Caki2 (cell line): Measurements from ENCODE around the gene EPHB1. TPM values are rescaled to one million over a fixed set of nuclear protein-coding genes. Genes with fewer than 3 reads are reported as not detected.
A peak's percentile ranks its signal among the peaks of the same experiment; 100 is the strongest.

Source experiments
- DNase-seq: peaks from one replicate; pipeline ENCODE4 v3.0.0-alpha.2; 2015; ENCODE audit warnings: low read depth
- in situ Hi-C: cut with HindIII; loops from 2 replicates; pipeline ENCODE4 v1.10.0; 2016; ENCODE audit warnings: low sequenced_read_pairs, low pct_unique_long_range_greater_than_20kb, mixed read lengths
- total RNA-seq: library from RNA; depleted of rRNA; stranded (reverse); fragments of >200 nt; shearing (Covaris generic); gene quantifications from 2 replicates; pipeline ENCODE4 v1.2.3, GENCODE V29; 2014; ENCODE audit warnings: low replicate concordance

EPHB1 gene
- total RNA-seq, 1 experiment from 2014 or later, result 4.1 TPM

GRCh38 chr3:135138776-135139175 lies 343.7 kb downstream of the EPHB1 start:
- in situ Hi-C loops, result no loop called here

DNA sequence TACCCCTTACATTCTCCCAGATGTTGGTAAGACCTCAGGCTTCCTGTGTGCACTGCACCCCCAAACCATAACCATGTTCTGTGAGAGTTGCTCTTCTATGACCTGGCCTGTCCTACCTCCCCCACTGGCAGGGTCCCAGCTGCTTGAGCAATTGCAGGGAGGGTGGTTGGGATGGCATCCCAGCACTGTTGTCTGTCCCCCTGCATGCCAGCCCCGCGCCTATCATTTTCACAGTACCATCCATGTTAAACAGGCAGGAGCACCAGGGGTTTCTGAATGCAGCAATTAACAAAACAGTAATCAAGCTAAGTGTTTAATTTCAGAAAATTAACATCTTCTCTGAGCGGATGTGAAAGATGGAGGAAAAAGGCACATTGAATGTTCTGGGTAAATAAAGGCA lies 345.5 kb downstream of the EPHB1 start:
- no peak for DNase-seq
- in situ Hi-C loops, result no loop called here

More at GRCh38 chr3:135138776-135139175, 343.7 kb downstream of the EPHB1 start:
- DNase-seq, result no peak

GRCh38 chr3:135141160-135141559 lies 346.1 kb downstream of the EPHB1 start:
- in situ Hi-C loops, result no loop called here

DNA sequence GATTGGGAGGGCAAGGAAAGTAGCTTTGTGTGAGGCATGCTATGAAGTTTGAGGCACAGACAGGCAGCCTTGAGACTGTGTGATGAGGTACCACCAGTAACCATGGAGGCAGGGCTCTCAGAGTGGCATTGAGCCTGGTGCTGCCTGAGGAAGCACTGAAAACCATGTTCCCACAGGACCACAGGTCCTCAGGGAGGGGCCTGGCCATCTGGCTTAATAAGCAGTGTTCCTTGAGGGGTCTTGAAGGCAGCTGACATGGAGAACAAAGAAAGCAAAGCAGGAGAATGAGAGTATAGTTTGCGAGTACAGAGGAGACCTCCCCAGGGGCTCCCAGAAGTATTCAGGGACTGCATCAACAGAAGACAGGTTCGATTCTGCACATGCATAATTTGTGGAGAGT lies 346.6 kb downstream of the EPHB1 start:
- in situ Hi-C loops, result no loop called here
- no peak for DNase-seq

More at GRCh38 chr3:135141160-135141559, 346.1 kb downstream of the EPHB1 start:
- DNase-seq, result no peak

DNA sequence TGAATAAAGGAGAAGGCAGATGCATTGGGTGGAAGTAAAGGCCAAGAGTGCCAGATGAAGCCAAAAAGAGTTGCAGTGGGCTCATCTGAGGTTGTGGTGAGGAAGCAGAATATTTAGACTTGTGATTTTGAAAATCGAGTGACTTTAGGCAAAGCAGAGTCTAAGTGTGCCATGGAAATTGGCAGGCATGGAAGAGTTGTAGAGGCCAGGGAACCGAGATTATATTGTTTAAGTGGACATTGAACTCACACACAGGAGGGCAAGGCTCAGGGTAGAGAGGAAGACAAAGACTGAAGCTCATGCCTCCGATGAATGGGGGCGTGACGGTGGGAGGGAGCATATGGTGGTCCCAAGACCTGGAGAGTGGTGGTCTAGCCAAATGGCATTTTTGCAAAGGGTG lies 347.5 kb downstream of the EPHB1 start:
- in situ Hi-C loops, result no loop called here

DNA sequence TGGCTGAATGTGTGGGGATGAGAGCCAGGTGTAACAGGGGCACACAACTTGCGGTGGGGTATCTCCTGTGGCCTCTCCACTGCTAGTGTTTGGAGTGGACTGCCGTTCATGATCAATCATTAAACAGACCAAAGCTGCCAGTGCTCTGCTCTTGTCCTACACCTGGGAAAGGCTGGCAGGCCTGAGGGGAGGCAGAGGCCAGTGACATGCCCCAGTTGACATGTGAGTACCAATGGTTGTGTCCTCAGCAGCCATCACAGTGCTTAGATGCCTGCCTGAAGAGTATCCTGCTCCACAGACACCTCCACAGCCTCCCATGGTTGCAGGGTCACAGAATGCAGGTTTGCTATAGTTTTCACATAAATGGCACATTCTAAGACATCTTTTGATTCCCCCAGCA lies 348.4 kb downstream of the EPHB1 start:
- in situ Hi-C loops, result no loop called here

More for the DNA sequence above, 347.5 kb downstream of the EPHB1 start:
- DNase-seq, result no peak

GRCh38 chr3:135145581-135145980 lies 350.5 kb downstream of the EPHB1 start:
- in situ Hi-C loops, result no loop called here
- no peak for DNase-seq

More for the DNA sequence above, 348.4 kb downstream of the EPHB1 start:
- no peak for DNase-seq

GRCh38 chr3:135147657-135148056 lies 352.6 kb downstream of the EPHB1 start:
- in situ Hi-C loops, result no loop called here
- no peak for DNase-seq

- DNase-seq, result no peak
- in situ Hi-C loops, result no loop called here
These were observed 353.4 kb downstream of the EPHB1 start for GRCh38 chr3:135148398-135149020.

GRCh38 chr3:135149707-135150681 lies 354.9 kb downstream of the EPHB1 start:
- in situ Hi-C loops, result no loop called here
- DNase-seq, result no peak

- in situ Hi-C loops, result no loop called here
- DNase-seq, result no peak
These were observed 359.1 kb downstream of the EPHB1 start for GRCh38 chr3:135154186-135154585.

DNA sequence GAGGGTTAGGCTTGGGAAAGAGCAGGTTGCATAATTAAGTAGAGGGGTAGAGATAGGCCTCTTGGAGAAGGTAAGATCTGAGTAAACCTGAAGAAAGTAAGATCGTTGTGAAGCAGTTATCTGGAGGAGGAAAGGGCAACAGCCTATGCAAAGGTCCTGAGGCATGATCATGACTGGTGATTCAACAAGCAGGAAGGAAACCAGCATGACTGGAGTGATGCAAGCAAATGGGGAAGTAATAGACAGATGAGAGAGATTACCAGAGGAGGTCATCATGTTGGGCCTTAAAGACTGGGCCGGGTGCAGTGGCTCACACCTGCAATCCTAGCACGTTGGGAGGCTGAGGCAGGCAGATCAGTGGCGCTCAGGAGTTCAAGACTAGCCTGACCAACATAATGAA lies 360.2 kb downstream of the EPHB1 start:
- in situ Hi-C loops, result no loop called here
- no peak for DNase-seq

- in situ Hi-C loops, result no loop called here
These were observed 360.7 kb downstream of the EPHB1 start for GRCh38 chr3:135155791-135156190.

DNA sequence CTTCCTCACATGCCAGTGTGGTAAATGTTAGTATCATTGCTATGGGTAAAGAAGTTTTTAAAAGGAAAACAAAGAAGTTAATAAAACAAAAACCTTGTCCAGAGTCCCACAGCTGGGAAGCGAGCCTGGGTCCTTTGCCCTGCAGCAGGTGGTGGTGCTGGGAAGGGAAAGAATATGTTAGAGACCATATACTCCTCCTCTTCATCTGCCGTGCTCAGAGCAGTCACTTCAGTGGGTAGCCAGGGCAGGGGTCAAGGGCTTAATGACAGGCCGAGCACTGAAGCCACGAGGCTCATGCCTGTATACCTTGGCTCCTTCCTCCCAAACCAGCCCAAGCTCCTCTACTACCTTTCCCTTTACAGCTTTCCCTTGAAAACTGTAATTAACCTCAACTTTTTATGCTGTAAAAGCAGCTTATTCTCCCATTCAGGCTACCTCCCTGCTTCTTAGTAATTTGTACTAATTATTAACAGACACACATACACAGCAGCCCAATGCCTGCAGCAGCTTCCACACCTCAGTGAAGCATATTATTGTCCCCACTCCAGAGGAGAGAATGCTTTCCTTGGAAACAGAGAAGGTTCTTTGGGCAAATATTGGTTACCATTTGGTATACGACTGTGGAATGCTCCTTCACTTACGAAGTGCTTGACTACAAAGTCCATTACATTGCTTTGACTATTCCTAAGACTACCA lies 362.1 kb downstream of the EPHB1 start:
- no peak for DNase-seq
- in situ Hi-C loops, result no loop called here

More at GRCh38 chr3:135155791-135156190, 360.7 kb downstream of the EPHB1 start:
- no peak for DNase-seq

GRCh38 chr3:135158520-135158919 lies 363.5 kb downstream of the EPHB1 start:
- in situ Hi-C loops, result no loop called here
- no peak for DNase-seq

GRCh38 chr3:135159681-135160247 lies 364.7 kb downstream of the EPHB1 start:
- peak; percentile 1 for DNase-seq
- in situ Hi-C loops, result no loop called here

GRCh38 chr3:135161425-135161824 lies 366.4 kb downstream of the EPHB1 start:
- DNase-seq, result no peak
- in situ Hi-C loops, result no loop called here

GRCh38 chr3:135163701-135164100 lies 368.6 kb downstream of the EPHB1 start:
- DNase-seq, result no peak
- in situ Hi-C loops, result no loop called here
